HCT116 (cell line): ENCODE results near the gene KCNRG. TPM values are rescaled to one million over a fixed set of nuclear protein-coding genes. Genes with fewer than 3 reads are reported as not detected.

ENCODE experiments used
- ATAC-seq: fragments of 200-7000 bp; cut with Tn5 transposase; 2 replicates; pipeline ENCODE4 v1.9.1; 2020; ENCODE audit warnings: mild to moderate bottlenecking, moderate library complexity
- BruUV-seq: library from RNA; stranded (reverse); fragments of 400-500 nt; replicated peaks from 2 replicates; lab custom pipeline; 2021; lab: Mats Ljungman, UMichigan
- CTCF ChIA-PET: fragments of 300-600 bp; sonication (Branson Sonifier 250); formaldehyde crosslinking; loops from one replicate; lab custom pipeline; 2021; ENCODE audit warnings: antibody characterized with exemption; lab: Charles Lee
- POLR2A ChIA-PET: fragments of 300-600, 350-600 bp; sonication (Branson Sonifier 250); formaldehyde crosslinking; loops from one replicate; lab custom pipeline; 2021; ENCODE audit warnings: antibody characterized with exemption; lab: Charles Lee
- RAD21 ChIA-PET, 2 experiments: fragments of 300-600 bp; sonication (Branson Sonifier 250); formaldehyde crosslinking; loops; one replicate each; lab custom pipeline; 2023; ENCODE audit warnings: low total read pairs in 2 of 2; ENCODE audit not compliant: uncharacterized antibody in 2 of 2, unreplicated experiment in 2 of 2, low non-redundant PET in 1 of 2; lab: Charles Lee
- DNase-seq: peaks from one replicate; pipeline ENCODE4 v3.0.0-alpha.2; 2010; ENCODE audit warnings: low read depth, low spot score
- H2AFZ ChIP-seq: fragments of 200-600 bp; shearing (Covaris generic), sonication (generic); 2 replicates; pipeline ENCODE4 v1.6.1; 2017; ENCODE audit warnings: low read depth, mixed run types, mixed read lengths, antibody characterized with exemption, low read length; ENCODE audit not compliant: poor library complexity, severe bottlenecking
- H3K27ac ChIP-seq: 2 replicates; pipeline ENCODE4 v1.5.1; 2012; ENCODE audit warnings: low read depth, low read length
- H3K27me3 ChIP-seq: fragments of 200-600 bp; sonication (generic); 2 replicates; pipeline ENCODE4 v1.6.1; 2016; ENCODE audit warnings: mixed run types, low read length, mixed read lengths; ENCODE audit not compliant: insufficient read depth
- H3K36me3 ChIP-seq, 2 experiments: fragments of 200-500 bp in 1 of 2; fragments of 200-600 bp in 1 of 2; sonication (Bioruptor generic) in 1 of 2; sonication (generic) in 1 of 2; 2 replicates each; pipeline versions ENCODE4 v1.5.1 to v1.6.1; 2014 to 2016; ENCODE audit warnings: low read length in 2 of 2, inconsistent platforms in 1 of 2, mixed read lengths in 1 of 2, mixed run types in 1 of 2; ENCODE audit not compliant: insufficient read depth in 2 of 2, control insufficient read depth in 1 of 2
- H3K4me1 ChIP-seq, 2 experiments: fragments of 200-600 bp in 1 of 2; sonication (generic) in 1 of 2; 2 replicates each; pipeline versions ENCODE4 v1.5.1 to v1.6.1; 2012 to 2017; ENCODE audit warnings: low read length in 2 of 2, inconsistent platforms in 1 of 2, mild to moderate bottlenecking in 1 of 2, mixed read lengths in 1 of 2, mixed run types in 1 of 2, moderate library complexity in 1 of 2; ENCODE audit not compliant: insufficient read depth in 2 of 2, control insufficient read depth in 1 of 2
- H3K4me2 ChIP-seq: fragments of 200-600 bp; sonication (generic); 2 replicates; pipeline ENCODE4 v1.6.1; 2017; ENCODE audit warnings: mixed run types, low read length, mixed read lengths
- H3K4me3 ChIP-seq, 2 experiments: fragments of 200-600 bp in 1 of 2; sonication (generic) in 1 of 2; replicated peaks in 1 of 2; 2 replicates each; pipeline ENCODE4 v1.5.1; 2011 to 2016; ENCODE audit warnings: low read length in 2 of 2, control low read depth in 1 of 2, low read depth in 1 of 2, mild to moderate bottlenecking in 1 of 2, mixed read lengths in 1 of 2, mixed run types in 1 of 2
- H3K79me2 ChIP-seq: fragments of 200-600 bp; sonication (generic); 2 replicates; pipeline ENCODE4 v1.6.1; 2017; ENCODE audit warnings: mild to moderate bottlenecking, mixed run types, low read length, moderate library complexity, mixed read lengths; ENCODE audit not compliant: insufficient read depth
- H3K9ac ChIP-seq: fragments of 200-600 bp; sonication (generic); 2 replicates; pipeline ENCODE4 v1.6.1; 2016; ENCODE audit warnings: low read length, mixed read lengths
- H3K9me2 ChIP-seq: fragments of 200-600 bp; sonication (generic), shearing (Covaris generic); 2 replicates; pipeline ENCODE4 v1.6.1; 2017; ENCODE audit warnings: mixed run types, mild to moderate bottlenecking, moderate library complexity; ENCODE audit not compliant: insufficient read depth
- H3K9me3 ChIP-seq, 2 experiments: fragments of 200-500 bp in 1 of 2; fragments of 200-600 bp in 1 of 2; sonication (Bioruptor generic) in 1 of 2; sonication (generic) in 1 of 2; 2 replicates each; pipeline ENCODE4 v1.6.1; 2014 to 2017; ENCODE audit warnings: low read length in 2 of 2, mixed read lengths in 2 of 2, inconsistent platforms in 1 of 2, low read depth in 1 of 2, mild to moderate bottlenecking in 1 of 2, mixed run types in 1 of 2, moderate library complexity in 1 of 2; ENCODE audit not compliant: control insufficient read depth in 1 of 2, insufficient read depth in 1 of 2
- H4K20me1 ChIP-seq: fragments of 200-600 bp; sonication (generic), shearing (Covaris generic); 2 replicates; pipeline ENCODE4 v1.6.1; 2017; ENCODE audit warnings: mixed run types, mild to moderate bottlenecking, moderate library complexity; ENCODE audit not compliant: insufficient read depth
- CBX3 ChIP-seq: IDR thresholded peaks from 2 replicates; pipeline ENCODE4 v1.6.1; 2012; ENCODE audit warnings: low read depth
- EGR1 ChIP-seq: IDR thresholded peaks from 2 replicates; pipeline ENCODE4 v1.6.1; 2012; ENCODE audit warnings: low read depth
- ELF1 ChIP-seq: IDR thresholded peaks from 2 replicates; pipeline ENCODE4 v1.6.1; 2012; ENCODE audit warnings: low read depth, borderline replicate concordance
- EZH2 ChIP-seq: fragments of 200-600 bp; sonication (generic); IDR thresholded peaks from 2 replicates; pipeline ENCODE4 v1.6.1; 2017; ENCODE audit warnings: antibody characterized with exemption, mixed run types
- EZH2phosphoT487 ChIP-seq: fragments of 200-600 bp; IDR thresholded peaks from 2 replicates; pipeline ENCODE4 v1.6.1; 2018; ENCODE audit warnings: antibody characterized with exemption, borderline replicate concordance
- FOSL1 ChIP-seq: IDR thresholded peaks from 2 replicates; pipeline ENCODE4 v1.6.1; 2012; ENCODE audit warnings: low read depth
- JUND ChIP-seq: IDR thresholded peaks from 2 replicates; pipeline ENCODE4 v1.6.1; 2012
- POLR2AphosphoS5 ChIP-seq: IDR thresholded peaks from 2 replicates; pipeline ENCODE4 v1.6.1; 2011; ENCODE audit warnings: mild to moderate bottlenecking, low read depth, low read length, moderate library complexity
- SIN3A ChIP-seq: IDR thresholded peaks from 2 replicates; pipeline ENCODE4 v1.6.1; 2012; ENCODE audit warnings: low read depth
- SP1 ChIP-seq: IDR thresholded peaks from 2 replicates; pipeline ENCODE4 v1.6.1; 2012; ENCODE audit warnings: low read depth
- SRF ChIP-seq: IDR thresholded peaks from 2 replicates; pipeline ENCODE4 v1.6.1; 2012; ENCODE audit warnings: low read depth
- YY1 ChIP-seq: IDR thresholded peaks from 2 replicates; pipeline ENCODE4 v1.6.1; 2011; ENCODE audit warnings: low read length, low read depth, moderate library complexity, mild to moderate bottlenecking; ENCODE audit not compliant: insufficient replicate concordance; ENCODE audit errors: extremely low read depth
- ZFX ChIP-seq: fragments of 450-650 bp; IDR thresholded peaks from 2 replicates; pipeline ENCODE4 v1.6.1; 2017
- ZNF274 ChIP-seq: fragments of 200-500 bp; sonication (Bioruptor generic); IDR thresholded peaks from 2 replicates; pipeline ENCODE4 v1.6.1; 2014; ENCODE audit warnings: mild to moderate bottlenecking, low read depth, low read length, inconsistent platforms
- intact Hi-C: fragments of 100-400 bp; cut with micrococcal nuclease; formaldehyde crosslinking; loops from 2 replicates; pipeline ENCODE4 v1.10.0; 2022
- total RNA-seq: library from RNA; stranded (reverse); gene quantifications from one replicate; pipeline ENCODE4 v1.2.1, GENCODE V29; 2021; ENCODE audit not compliant: unreplicated experiment
- TF ChIP-seq, protein P1 (sequence below): IDR thresholded peaks from 2 replicates; pipeline ENCODE4 v1.6.1; 2011; ENCODE audit warnings: mild to moderate bottlenecking, low read length, moderate library complexity; ENCODE audit not compliant: insufficient replicate concordance; ENCODE audit errors: extremely low read depth
- TF ChIP-seq, protein P2 (sequence below): IDR thresholded peaks from 2 replicates; pipeline ENCODE4 v1.6.1; 2012
- TF ChIP-seq, protein P3 (sequence below): IDR thresholded peaks from 2 replicates; pipeline ENCODE4 v1.6.1; 2012
- TF ChIP-seq, protein P4 (sequence below): IDR thresholded peaks from 2 replicates; pipeline ENCODE4 v1.6.1; 2012; ENCODE audit warnings: low read depth

KCNRG gene
- total RNA-seq, 1 experiment from 2014 or later, result 2.5 TPM

DNA sequence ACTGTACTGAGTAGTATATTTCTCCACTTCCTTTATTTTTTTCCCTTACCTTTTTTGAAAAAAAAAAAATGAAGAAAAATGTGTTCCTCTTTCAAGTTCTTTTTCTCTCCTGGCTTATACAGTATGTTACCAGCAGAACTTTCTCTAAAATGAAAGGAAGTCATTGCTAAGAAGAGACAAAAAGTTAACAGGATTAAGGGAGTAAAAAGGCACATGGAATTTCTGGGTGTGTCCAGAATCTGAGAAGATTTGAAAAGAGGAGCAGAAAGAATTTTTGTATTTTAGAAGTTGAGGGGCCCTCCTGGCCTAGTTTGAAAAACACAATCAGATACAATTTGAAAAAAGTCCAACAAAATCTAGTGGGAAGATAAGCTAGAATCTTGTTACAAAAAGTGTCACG is 39.4 kb upstream of the KCNRG start:
- intact Hi-C loops, result loop anchor here (1.0 kb wide), 4 partner anchors 556 to 1094 kb away; no protein-coding TSS in a partner anchor
- POLR2A ChIA-PET, result no interaction called here
- Histone ChIP-seq H4K20me1 (no peaks in the 10 kb centered on the region; the same call in 1 of the 2 replicates), H3K4me1 (no peaks in the 10 kb centered on the region), H3K27me3 (no peaks in the 10 kb centered on the region), H3K79me2 (no peaks in the 10 kb centered on the region), H2AFZ (no peak overlapping the region), H3K9ac (no peak overlapping the region), H3K9me2 (no peaks in the 10 kb centered on the region), H3K4me2 (no peak overlapping the region), H3K27ac (no peak overlapping the region), H3K36me3 (no peaks in the 10 kb centered on the region; a peak in 1 of 4 replicates), H3K9me3 (no peaks in the 10 kb centered on the region), H3K4me3 (no peak overlapping the region)
- BruUV-seq, result no TSS peak
- DNase-seq (no peak), ATAC-seq (no peak)
- RAD21 ChIA-PET, result interaction anchor here (1.3 to 1.6 kb wide), 3 partner anchors 67 to 936 kb away, joined by 3 to 5 read pairs (median 3); partner anchors contain the start of gene RNASEH2B (in 1 of the 2)
- TF ChIP-seq EZH2phosphoT487 (no peak), EGR1 (no peak), CBX3 (no peak), ZNF274 (no peak), FOSL1 (no peak), JUND (no peak), ZFX (no peak), SRF (no peak), YY1 (no peak), POLR2AphosphoS5 (no peak), SP1 (no peak), EZH2 (no peak), SIN3A (no peak), ELF1 (no peak)
- TF ChIP-seq, protein P1, sequence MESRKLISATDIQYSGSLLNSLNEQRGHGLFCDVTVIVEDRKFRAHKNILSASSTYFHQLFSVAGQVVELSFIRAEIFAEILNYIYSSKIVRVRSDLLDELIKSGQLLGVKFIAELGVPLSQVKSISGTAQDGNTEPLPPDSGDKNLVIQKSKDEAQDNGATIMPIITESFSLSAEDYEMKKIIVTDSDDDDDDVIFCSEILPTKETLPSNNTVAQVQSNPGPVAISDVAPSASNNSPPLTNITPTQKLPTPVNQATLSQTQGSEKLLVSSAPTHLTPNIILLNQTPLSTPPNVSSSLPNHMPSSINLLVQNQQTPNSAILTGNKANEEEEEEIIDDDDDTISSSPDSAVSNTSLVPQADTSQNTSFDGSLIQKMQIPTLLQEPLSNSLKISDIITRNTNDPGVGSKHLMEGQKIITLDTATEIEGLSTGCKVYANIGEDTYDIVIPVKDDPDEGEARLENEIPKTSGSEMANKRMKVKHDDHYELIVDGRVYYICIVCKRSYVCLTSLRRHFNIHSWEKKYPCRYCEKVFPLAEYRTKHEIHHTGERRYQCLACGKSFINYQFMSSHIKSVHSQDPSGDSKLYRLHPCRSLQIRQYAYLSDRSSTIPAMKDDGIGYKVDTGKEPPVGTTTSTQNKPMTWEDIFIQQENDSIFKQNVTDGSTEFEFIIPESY, result no peak
- TF ChIP-seq, protein P2, sequence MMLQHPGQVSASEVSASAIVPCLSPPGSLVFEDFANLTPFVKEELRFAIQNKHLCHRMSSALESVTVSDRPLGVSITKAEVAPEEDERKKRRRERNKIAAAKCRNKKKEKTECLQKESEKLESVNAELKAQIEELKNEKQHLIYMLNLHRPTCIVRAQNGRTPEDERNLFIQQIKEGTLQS, result no peak
- TF ChIP-seq, protein P3, sequence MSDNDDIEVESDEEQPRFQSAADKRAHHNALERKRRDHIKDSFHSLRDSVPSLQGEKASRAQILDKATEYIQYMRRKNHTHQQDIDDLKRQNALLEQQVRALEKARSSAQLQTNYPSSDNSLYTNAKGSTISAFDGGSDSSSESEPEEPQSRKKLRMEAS, result no peak
- TF ChIP-seq, protein P4, sequence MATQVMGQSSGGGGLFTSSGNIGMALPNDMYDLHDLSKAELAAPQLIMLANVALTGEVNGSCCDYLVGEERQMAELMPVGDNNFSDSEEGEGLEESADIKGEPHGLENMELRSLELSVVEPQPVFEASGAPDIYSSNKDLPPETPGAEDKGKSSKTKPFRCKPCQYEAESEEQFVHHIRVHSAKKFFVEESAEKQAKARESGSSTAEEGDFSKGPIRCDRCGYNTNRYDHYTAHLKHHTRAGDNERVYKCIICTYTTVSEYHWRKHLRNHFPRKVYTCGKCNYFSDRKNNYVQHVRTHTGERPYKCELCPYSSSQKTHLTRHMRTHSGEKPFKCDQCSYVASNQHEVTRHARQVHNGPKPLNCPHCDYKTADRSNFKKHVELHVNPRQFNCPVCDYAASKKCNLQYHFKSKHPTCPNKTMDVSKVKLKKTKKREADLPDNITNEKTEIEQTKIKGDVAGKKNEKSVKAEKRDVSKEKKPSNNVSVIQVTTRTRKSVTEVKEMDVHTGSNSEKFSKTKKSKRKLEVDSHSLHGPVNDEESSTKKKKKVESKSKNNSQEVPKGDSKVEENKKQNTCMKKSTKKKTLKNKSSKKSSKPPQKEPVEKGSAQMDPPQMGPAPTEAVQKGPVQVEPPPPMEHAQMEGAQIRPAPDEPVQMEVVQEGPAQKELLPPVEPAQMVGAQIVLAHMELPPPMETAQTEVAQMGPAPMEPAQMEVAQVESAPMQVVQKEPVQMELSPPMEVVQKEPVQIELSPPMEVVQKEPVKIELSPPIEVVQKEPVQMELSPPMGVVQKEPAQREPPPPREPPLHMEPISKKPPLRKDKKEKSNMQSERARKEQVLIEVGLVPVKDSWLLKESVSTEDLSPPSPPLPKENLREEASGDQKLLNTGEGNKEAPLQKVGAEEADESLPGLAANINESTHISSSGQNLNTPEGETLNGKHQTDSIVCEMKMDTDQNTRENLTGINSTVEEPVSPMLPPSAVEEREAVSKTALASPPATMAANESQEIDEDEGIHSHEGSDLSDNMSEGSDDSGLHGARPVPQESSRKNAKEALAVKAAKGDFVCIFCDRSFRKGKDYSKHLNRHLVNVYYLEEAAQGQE, result no peak
- CTCF ChIA-PET, result interaction anchor here (0.7 to 2.3 kb wide), 7 partner anchors 15 to 1096 kb away, joined by 3 to 26 read pairs (median 5); partner anchors contain the start of gene TRIM13
